HG03442 (cell line): ENCODE results near the gene PRKAG1.
A peak's percentile ranks its signal among the peaks of the same experiment; 100 is the strongest.

Source experiments
- ATAC-seq: cut with Tn5 transposase; IDR thresholded peaks from one replicate; pipeline ENCODE4 v1.9.1; 2021; ENCODE audit warnings: mild to moderate bottlenecking, moderate library complexity; ENCODE audit not compliant: unreplicated experiment

The PRKAG1 gene

DNA sequence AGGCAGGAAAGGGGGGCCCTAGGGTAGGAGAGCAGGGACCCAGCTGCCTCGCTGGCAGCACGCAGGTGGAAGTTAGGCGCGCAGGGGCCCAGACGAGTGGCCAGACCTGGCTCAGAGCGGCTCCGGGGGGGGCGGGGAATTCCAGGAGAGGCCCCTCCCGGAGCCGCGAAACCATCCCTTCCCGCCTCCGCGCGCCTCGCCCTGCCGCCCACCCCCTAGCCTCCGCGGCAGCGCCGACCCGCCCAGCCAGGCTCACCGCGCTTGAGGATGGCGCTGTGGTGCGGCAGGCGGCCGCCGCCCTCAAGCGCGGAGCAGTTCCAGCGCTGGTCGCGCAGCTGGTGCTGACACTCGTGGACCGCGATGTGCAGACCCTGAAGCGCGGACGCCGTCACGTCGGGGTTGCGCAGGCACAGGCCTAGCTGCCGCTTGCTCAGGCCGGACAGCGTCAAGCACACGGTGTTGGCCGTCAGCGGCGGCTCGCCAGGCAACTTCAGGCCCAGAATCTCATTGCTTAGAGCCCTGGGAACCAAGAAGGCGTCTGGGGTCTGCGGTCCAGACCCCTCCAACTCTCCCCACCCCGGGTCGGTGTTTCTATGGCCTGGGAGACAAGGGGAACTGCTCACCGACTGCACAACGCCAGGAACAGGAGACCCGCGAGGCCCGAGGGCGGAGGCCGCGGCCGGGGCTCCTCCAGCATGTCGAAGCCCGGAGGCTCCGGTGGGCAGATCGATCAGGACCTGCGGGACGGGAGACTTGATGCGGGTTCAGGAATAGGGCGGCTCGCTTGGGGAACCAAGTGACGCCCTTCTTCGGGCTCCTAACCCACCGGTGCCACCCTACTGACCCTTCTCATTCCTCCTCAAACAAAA lies 48.5 kb downstream of the PRKAG1 start:
- ATAC-seq = no peak

DNA sequence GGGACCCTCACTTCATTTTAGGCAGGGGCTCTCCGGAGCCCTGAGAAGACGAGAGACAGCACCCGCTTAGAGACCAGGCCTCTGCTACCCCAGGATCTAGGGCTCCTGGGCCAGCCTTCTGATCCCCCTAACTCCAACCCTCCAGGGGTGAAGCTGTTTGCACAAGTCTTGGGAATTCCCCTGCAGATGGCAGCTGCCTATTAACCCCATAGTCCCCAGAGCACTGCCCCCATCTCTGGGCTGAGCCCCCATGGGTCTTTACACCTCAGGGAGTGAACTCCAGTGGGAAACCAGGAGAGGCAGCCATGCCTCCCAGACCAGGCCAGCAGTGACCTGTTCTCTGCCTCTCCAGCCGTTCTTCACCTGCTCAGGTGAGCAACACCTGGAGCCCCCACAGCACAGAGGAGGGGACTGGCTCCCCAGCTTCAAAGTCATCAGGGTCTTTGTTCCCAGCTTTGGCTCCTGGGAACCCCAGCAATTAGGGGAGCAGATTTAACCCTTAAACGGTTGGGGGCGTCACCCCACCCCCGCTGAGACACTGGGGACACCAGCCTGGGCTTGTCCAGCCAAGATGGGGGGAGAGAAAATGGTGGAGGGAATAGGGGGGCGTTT lies 49.3 kb downstream of the PRKAG1 start:
- no peak for ATAC-seq

DNA sequence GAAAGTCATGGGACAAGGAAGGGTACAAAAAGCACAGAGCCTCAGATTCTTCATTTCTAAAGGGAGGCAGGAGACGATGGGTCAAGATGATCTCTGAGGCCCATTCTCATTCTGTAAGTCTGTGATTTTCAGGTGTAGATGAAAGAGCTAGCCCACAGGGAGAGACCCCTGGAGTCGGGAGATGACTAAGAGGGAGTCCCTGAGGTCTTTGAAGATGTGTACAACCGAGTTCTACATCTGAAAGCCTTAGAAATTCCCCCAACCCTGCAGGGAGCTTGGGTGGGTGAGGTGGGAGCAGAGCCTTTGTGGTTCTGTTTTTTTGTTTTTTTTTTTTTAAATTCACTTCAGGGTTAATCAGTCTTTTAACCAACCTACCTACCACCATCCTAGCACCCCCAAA lies 50.1 kb downstream of the PRKAG1 start:
- no peak for ATAC-seq

DNA sequence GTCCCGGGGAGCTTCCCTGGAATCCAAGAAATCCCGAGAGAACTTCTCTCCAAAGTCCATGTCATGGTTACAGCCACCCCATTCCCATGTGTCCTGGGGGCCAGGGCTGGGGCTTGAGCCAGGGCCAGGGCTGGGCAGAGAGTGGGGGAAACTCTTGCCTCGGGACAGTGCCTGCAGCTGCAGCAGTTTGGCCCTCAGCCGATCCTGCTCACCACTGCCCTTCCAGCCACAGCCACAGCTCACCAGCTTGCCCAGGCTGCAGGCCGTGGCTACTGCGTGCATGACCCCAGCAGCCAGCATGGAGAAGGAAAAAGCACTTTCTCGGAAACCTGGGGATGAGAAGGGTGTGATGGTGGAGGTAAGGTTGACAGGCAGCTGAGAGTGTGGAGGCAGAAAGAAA lies 50.6 kb downstream of the PRKAG1 start:
- ATAC-seq = no peak

DNA sequence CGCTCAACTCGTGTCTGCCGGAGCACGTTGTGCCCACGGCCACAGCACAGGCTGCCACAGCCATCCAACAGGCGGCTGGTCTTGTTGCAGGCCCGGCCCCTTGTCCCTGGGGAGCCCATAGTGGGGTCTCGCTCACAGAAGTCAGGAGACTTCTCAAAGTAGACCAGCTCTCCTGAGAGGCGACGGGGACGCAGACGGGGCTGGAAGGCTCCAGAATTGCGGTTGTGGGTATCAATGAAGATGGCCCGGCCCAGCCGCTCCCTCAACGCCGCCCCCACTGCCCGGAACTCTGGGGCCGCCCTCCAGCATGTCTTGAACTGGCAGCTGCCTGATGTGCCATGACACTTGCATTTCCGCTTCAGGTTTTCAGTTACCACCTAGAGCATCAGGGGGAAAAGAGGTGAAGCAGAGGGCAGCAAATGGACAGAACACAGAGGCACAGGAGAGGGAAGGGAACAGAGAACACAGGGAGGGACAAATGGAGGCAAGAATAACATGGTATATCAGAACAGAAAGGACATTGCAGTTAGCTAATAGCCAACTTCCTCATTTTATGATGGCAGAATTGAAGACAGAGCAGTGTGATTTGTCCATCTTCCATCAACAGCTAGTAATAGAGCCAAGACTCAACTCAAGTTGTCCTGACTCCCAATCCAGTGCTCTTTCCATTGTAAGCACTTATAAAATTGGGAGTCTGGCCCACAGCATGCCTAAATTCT lies 52.2 kb downstream of the PRKAG1 start:
- no peak for ATAC-seq

DNA sequence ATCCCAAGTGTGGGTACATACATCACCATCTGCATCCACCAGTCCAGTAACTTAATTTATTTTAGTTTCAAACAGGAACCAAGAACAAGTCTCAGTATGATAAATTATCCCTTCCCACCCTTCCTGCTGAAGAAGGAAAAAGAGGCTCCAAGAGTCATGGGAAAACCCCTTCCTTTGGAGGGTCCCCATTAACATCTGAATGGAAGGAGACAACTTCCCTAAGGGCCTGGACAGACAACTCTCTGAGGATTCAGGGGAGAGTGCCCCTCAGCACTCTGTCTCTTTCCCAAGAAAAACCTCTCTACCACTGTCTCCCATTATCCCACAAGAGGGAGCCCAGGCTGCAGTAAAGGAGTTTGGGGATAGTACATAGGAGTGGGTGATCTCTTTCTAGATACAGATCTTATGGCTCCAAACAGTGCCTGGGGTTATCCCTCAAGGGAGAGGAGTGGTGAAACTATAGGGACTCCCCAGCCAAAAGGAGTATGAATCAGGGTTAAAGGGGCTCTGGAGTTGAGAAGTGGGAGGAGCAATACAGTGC lies 53.2 kb downstream of the PRKAG1 start:
- ATAC-seq = no peak

DNA sequence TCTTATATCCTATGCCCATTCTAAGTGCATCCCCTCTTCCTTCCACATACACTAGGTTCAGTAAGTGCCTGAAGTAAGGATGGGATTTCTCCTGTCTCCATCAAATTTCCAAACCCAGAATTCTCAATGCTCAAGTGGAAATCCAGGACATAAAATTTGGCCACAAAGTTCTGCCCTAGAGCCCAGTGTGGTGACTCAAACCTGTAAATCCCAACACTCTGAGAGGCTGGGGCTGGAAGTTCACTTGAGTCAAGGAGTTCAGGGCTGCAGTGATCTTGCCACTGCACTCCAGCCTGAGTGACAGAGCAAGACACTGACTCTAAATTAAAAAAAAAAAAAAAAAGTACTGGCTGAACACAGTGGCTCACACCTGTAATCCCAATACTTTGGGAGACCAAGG lies 56.8 kb downstream of the PRKAG1 start:
- ATAC-seq = no peak

DNA sequence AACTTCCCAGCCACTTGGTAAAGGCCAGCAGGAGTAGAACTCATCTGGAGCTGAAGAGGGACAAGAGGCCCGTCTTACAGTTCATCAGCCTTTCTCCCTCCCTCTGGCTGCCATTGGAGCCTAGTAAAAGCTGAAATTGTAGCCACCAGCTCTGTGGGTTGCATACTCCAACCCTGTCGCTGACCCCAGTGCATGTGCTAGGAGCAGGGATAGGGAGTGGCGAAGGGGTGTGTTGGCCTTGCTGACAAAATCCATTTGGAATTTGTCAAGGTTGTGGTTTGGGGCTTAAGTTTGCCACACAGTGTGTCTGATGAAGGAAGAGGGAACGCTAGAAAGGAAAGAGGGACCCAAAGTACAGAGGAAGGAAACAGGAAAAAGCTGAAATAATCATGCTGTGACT lies 57.2 kb downstream of the PRKAG1 start:
- no peak for ATAC-seq

DNA sequence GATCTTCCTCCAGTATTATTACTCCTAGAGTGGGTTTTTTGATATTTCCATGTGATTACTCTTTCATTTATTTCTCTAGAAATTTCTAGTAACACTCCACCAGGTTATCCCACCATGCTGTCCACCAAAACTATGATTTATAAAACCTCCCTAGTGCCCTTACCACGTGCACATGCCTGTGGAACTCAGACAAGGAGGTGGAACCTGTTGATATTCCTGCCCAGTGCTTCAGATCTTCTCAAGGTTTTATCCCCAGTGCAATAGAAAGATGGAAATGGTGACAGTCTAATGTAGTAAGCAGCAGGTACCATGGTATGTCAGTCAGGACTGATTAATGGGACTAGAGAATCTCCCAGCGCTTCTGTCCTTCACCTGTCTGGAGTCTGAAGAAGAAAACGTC lies 57.7 kb downstream of the PRKAG1 start:
- no peak for ATAC-seq

DNA sequence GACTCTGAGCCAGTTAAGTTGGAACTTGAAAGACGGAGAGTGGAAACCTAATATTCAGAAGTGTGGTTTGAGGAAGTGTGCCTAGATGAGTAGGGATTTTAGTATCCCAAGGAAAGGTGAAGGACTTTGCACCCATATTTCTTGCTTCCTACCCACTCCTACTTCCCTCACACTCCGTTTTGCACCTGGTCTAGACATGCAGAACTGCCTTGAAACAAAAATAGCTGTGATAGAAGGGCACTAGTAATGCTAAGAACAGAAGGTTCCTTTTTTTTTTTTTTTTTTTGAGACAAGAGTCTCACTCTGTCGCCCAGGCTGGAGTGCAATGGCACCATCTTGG lies 60.6 kb downstream of the PRKAG1 start:
- no peak for ATAC-seq

DNA sequence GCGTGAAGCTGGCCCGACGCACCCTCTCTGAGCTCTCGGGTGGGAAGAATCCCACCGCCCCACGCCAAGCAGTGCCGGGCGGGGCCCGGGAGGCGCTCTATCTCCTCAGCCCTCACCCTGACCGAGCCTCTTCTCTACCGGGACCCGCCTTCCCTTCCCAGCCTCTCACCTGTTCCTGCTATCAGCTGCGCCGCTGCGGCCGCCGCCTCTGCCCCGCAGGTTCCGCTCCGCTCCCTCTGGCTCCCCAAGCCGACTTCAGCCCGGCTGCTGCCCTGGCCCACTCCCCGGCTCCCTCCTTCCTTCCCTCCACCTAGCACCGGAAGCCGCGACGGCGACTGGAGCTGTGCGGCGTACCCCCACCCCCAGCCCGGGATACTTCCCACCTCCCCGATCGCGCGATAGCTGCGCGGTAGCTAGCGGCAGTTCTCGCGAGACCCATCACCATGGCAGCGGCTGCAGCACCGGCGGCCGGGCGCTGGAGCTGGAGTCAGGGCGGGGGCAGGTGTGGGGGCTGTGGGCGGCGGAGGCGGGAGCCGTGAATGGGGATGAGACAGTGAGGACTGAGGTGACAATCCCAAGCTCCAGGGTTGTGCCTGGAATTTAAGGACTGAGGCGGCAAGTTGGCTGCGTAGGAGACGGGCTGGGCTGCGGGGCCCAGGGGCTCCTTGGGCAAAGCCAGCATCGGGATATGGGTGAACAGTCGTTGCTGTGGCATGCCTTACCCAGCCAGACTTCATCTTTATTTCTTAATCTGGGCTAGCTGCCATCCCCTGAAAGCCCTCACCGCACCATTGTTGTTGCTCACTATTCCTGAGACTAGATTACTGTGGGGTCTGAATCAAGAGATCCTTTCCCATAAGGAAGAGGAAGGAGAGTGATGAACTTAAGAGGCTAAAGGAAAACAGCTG lies 61.2 kb downstream of the PRKAG1 start, which contains the start of gene ARF3:
Gene ARF3, minus strand, starts transcription at position 347 of the 908 bp plus-strand sequence. CDS start 16,392 bp downstream, outside the sequence.
- peak; percentile 86 for ATAC-seq

DNA sequence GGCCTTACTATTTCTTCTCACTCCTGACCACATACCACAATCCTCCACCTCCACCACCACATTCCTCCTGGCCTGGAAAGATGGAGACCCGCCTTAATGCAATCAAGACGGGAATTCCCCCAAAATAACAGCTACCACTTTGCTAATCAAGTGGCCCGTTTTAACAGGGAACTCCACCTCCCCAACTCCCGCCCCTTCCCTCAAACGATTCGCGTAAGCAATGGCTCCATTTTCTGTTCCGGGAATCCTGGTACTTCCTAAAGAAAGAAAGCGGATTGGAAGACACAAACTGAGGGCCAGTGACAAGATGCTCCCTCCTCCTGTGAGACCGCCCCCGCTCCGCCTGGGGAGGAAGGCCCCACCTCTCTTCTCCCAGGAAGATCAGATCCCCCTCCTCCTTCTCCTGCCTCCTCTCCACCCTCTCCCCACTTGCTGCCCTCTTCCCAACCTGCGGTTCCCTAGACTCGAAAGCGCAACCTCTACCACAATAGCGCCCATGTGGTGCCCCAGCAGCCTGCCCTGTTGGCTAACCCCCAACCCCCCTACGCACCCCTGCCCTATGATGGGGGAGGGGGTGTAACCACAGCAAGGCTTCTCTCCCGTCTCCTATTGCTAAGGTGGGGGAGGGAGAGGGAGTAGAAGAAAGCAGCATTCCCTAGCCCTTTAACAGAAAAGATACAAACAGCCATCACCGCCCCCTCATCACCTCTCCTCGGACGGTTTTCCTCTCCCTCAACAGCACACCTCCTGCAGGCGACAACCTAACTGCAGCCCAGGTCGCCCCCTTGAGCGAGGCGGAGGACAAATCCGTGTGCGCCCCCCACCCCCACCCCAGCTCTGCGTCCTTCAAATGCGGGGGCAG lies 62.1 kb downstream of the PRKAG1 start:
- ATAC-seq = peak; percentile 15

DNA sequence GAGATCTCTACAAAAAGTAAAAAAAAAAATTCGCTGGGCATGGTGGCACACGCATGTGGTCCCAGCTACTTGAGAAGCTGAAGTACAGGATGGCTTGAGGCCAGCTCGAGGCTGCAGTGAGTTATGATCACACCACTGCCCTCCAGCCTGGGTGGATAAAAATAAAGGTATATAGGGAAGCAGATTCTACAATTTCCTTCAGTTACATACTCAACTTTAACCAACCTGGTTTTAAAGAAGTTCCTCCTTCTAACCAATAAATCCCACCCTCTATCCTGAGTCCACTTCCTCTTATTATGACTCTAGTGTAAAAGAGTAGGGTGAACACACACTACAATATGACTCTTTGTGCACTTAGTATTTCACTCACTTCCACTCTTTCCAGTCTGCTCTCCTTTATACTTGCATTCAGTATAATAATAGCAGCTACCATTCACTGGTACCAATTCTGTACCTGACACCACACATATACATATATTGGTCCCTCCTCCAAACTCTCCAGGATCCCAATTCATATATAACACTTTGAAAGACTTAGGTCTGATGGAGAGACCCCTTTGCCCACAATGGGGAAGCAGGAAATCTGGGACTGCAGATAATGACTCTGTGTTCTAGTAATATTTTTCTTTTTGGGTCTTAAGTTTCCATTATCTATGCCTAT lies 63.6 kb downstream of the PRKAG1 start:
- no peak for ATAC-seq

DNA sequence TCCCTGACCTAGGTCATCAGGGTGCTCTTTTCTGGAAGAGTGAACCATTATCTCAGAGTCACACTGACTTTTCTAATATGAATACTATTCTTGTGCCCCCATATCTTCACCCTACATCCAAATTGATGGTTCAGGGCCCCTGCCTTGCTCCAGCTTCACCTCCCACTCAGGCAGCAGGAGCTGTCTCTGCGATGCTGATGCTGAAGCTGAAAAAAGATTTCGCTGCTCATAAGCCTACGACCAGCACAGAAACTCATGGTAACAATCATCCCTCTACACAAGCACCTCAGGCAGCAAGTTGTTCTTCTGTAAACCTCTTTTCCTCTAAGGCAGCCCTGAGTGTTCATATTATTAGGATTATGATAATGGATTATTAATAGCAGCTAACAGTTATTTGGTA lies 64.5 kb downstream of the PRKAG1 start:
- ATAC-seq = no peak

DNA sequence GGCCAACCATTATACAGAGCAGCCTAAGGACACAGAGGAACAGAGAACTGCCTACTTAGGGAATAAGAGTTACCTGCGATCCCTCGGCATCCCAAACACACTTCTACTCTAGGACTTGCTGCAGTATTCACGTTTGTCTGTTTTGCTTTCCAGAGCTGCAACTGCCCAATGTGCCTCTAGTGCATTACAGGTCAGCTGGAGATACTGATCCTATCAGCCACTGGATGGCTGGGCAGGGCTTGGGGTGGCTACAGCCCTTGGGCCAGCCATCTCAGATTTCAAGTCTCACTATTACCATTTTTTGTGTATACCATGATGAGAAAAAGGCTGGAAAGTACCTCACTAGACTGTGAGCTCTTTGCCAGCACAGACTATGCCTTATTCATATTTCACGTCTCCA lies 65.9 kb downstream of the PRKAG1 start:
- no peak for ATAC-seq
